ENCODE measurements around the gene AGBL1.

The AGBL1 gene

DNA sequence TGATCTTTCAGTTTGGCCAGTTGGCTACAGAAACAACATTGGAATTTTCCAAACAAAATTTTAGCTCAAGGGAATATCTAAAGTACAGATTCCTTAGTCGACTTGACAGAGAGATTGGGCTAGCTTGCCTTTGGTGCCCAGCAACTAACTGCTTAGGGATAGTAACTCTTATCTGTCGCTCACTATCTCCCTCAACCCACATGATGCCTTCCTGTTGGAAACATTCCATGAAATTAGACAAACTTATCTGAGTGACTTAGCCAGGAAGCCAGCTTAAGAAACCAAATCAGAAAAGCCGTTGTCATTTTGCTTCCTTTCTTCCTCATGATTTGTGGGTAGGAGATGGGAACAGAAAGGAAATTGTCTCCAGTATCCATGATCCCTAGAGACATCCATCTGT lies 791.2 kb downstream of the AGBL1 start:
- H3K9me3 ChIP-seq (ENCODE audit: control insufficient read depth, low read length): no peaks in the 10 kb centered on the region
- H2AK5ac ChIP-seq (ENCODE audit: low read length, severe bottlenecking): no peak overlapping the region
- 75% methylated on average over 3 of the region's 3 CpGs for WGBS
- H3K27me3 ChIP-seq (ENCODE audit: control insufficient read depth in 1 of 2, insufficient read depth in 1 of 2, low read length in 2 of 2): no peaks in the 10 kb centered on the region
- H2BK15ac ChIP-seq (ENCODE audit: low read depth, poor library complexity, severe bottlenecking): no peak overlapping the region
- no peak overlapping the region for H2AFZ ChIP-seq (ENCODE audit: low read depth, low read length)
- no peak overlapping the region for H4K91ac ChIP-seq (ENCODE audit: low read length)
- no peak overlapping the region for H3K18ac ChIP-seq (ENCODE audit: low read depth in 1 of 2, low read length in 2 of 2)
- H4K8ac ChIP-seq (ENCODE audit: low read length): no peak overlapping the region
- no peak for DNase-seq
- no peak overlapping the region for H3K4me2 ChIP-seq (ENCODE audit: low read length, poor library complexity, severe bottlenecking)
- no peak overlapping the region for H3K4ac ChIP-seq (ENCODE audit: low read depth in 1 of 2, low read length in 2 of 2)
- no peaks in the 10 kb centered on the region for H3K79me1 ChIP-seq (replicated peaks; ENCODE audit: low read length, poor library complexity, severe bottlenecking)
- H3K4me1 ChIP-seq (ENCODE audit: control insufficient read depth, insufficient read depth, low read depth, low read length): no peaks in the 10 kb centered on the region
- no peak overlapping the region for H3K9ac ChIP-seq (ENCODE audit: low read length)
- H2BK5ac ChIP-seq (ENCODE audit: low read depth, low read length, poor library complexity, severe bottlenecking): no peak overlapping the region
- H3K4me3 ChIP-seq (ENCODE audit: insufficient read depth in 1 of 2, low read depth in 1 of 2, low read length in 2 of 2): no peak overlapping the region
- no peak overlapping the region for H3K14ac ChIP-seq (ENCODE audit: low read length in 2 of 2)
- H3K36me3 ChIP-seq (ENCODE audit: control insufficient read depth in 1 of 2, insufficient read depth in 2 of 2, low read depth in 1 of 2, low read length in 2 of 2): no peaks in the 10 kb centered on the region
- H3K23ac ChIP-seq (ENCODE audit: low read length in 2 of 2): no peak overlapping the region
- no peak overlapping the region for H2BK120ac ChIP-seq (ENCODE audit: low read depth, low read length)
- H3K27ac ChIP-seq (ENCODE audit: low read length, poor library complexity, severe bottlenecking): no peak overlapping the region
- no peak overlapping the region for H2BK12ac ChIP-seq (ENCODE audit: low read length in 2 of 2)

DNA sequence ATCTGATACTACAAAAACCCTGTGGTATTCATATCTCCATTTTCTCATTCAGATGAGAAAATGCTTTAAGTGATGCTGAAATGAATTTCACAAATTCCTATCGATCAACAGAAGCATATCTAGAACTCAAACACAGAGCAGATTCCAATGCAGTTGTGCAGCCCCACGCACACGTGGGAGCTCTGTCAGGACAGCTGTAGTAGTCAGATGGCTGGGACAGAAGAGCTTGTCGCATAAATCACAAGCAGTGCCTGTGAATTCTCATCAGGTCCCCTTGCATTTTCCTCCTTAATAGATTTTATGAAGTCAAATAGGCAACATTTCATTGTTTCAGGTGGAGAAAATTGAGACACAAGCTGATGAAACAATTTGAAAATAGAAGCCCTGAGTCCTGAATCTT lies 792.3 kb downstream of the AGBL1 start:
- Histone ChIP-seq H3K4me1 (ENCODE audit: control insufficient read depth, insufficient read depth, low read depth, low read length) (no peaks in the 10 kb centered on the region), H3K9me3 (ENCODE audit: control insufficient read depth, low read length) (no peaks in the 10 kb centered on the region), H3K4me3 (ENCODE audit: insufficient read depth in 1 of 2, low read depth in 1 of 2, low read length in 2 of 2) (no peak overlapping the region), H2AFZ (ENCODE audit: low read depth, low read length) (no peak overlapping the region), H2BK15ac (ENCODE audit: low read depth, poor library complexity, severe bottlenecking) (no peak overlapping the region), H3K9ac (ENCODE audit: low read length) (no peak overlapping the region), H3K79me1 (replicated peaks; ENCODE audit: low read length, poor library complexity, severe bottlenecking) (no peaks in the 10 kb centered on the region), H4K8ac (ENCODE audit: low read length) (no peak overlapping the region), H3K27ac (ENCODE audit: low read length, poor library complexity, severe bottlenecking) (no peak overlapping the region), H2AK5ac (ENCODE audit: low read length, severe bottlenecking) (no peak overlapping the region), H3K18ac (ENCODE audit: low read depth in 1 of 2, low read length in 2 of 2) (no peak overlapping the region), H3K14ac (ENCODE audit: low read length in 2 of 2) (no peak overlapping the region), H2BK5ac (ENCODE audit: low read depth, low read length, poor library complexity, severe bottlenecking) (no peak overlapping the region), H3K27me3 (ENCODE audit: control insufficient read depth in 1 of 2, insufficient read depth in 1 of 2, low read length in 2 of 2) (no peaks in the 10 kb centered on the region), H3K23ac (ENCODE audit: low read length in 2 of 2) (no peak overlapping the region), H3K36me3 (ENCODE audit: control insufficient read depth in 1 of 2, insufficient read depth in 2 of 2, low read depth in 1 of 2, low read length in 2 of 2) (no peaks in the 10 kb centered on the region), H2BK120ac (ENCODE audit: low read depth, low read length) (no peak overlapping the region), H2BK12ac (ENCODE audit: low read length in 2 of 2) (no peak overlapping the region), H3K4me2 (ENCODE audit: low read length, poor library complexity, severe bottlenecking) (no peak overlapping the region), H4K91ac (ENCODE audit: low read length) (no peak overlapping the region), H3K4ac (ENCODE audit: low read depth in 1 of 2, low read length in 2 of 2) (no peak overlapping the region)
- DNase-seq: no peak
- WGBS: 72% methylated on average over 2 of the region's 4 CpGs

DNA sequence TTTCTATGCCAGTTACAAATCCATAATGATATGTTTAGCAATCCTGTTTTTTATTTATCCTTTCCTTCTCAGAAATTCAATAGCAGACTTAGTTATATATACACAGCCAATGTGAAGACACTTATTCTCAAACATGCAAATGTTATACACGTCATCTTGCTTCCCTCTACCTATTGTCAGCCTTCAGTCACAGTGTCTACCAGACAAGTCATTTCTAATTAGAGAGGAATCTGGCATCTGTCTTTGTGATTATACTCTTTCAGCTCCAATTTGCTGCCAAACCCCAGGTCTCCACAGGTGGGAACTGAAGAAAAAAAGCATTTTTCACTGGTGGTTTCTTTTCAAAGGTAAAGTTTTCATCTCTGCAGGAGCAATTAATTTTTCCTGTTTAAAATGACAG lies 793.1 kb downstream of the AGBL1 start:
- H3K4me2 ChIP-seq (ENCODE audit: low read length, poor library complexity, severe bottlenecking): no peak overlapping the region
- no peak overlapping the region for H3K4ac ChIP-seq (ENCODE audit: low read depth in 1 of 2, low read length in 2 of 2)
- no peak overlapping the region for H2BK5ac ChIP-seq (ENCODE audit: low read depth, low read length, poor library complexity, severe bottlenecking)
- no peak for DNase-seq
- H3K4me3 ChIP-seq (ENCODE audit: insufficient read depth in 1 of 2, low read depth in 1 of 2, low read length in 2 of 2): no peak overlapping the region
- H3K23ac ChIP-seq (ENCODE audit: low read length in 2 of 2): no peak overlapping the region
- H3K9me3 ChIP-seq (ENCODE audit: control insufficient read depth, low read length): no peaks in the 10 kb centered on the region
- WGBS: 88% methylated on average over 1 of the region's 1 CpG
- no peak overlapping the region for H3K18ac ChIP-seq (ENCODE audit: low read depth in 1 of 2, low read length in 2 of 2)
- no peak overlapping the region for H4K91ac ChIP-seq (ENCODE audit: low read length)
- H4K8ac ChIP-seq (ENCODE audit: low read length): no peak overlapping the region
- no peak overlapping the region for H2AFZ ChIP-seq (ENCODE audit: low read depth, low read length)
- H3K36me3 ChIP-seq (ENCODE audit: control insufficient read depth in 1 of 2, insufficient read depth in 2 of 2, low read depth in 1 of 2, low read length in 2 of 2): no peaks in the 10 kb centered on the region
- H3K4me1 ChIP-seq (ENCODE audit: control insufficient read depth, insufficient read depth, low read depth, low read length): no peaks in the 10 kb centered on the region
- no peak overlapping the region for H2AK5ac ChIP-seq (ENCODE audit: low read length, severe bottlenecking)
- no peak overlapping the region for H2BK12ac ChIP-seq (ENCODE audit: low read length in 2 of 2)
- no peaks in the 10 kb centered on the region for H3K27me3 ChIP-seq (ENCODE audit: control insufficient read depth in 1 of 2, insufficient read depth in 1 of 2, low read length in 2 of 2)
- H3K27ac ChIP-seq (ENCODE audit: low read length, poor library complexity, severe bottlenecking): no peak overlapping the region
- H3K9ac ChIP-seq (ENCODE audit: low read length): no peak overlapping the region
- H3K14ac ChIP-seq (ENCODE audit: low read length in 2 of 2): no peak overlapping the region
- no peak overlapping the region for H2BK15ac ChIP-seq (ENCODE audit: low read depth, poor library complexity, severe bottlenecking)
- no peak overlapping the region for H2BK120ac ChIP-seq (ENCODE audit: low read depth, low read length)
- H3K79me1 ChIP-seq (replicated peaks; ENCODE audit: low read length, poor library complexity, severe bottlenecking): no peaks in the 10 kb centered on the region

DNA sequence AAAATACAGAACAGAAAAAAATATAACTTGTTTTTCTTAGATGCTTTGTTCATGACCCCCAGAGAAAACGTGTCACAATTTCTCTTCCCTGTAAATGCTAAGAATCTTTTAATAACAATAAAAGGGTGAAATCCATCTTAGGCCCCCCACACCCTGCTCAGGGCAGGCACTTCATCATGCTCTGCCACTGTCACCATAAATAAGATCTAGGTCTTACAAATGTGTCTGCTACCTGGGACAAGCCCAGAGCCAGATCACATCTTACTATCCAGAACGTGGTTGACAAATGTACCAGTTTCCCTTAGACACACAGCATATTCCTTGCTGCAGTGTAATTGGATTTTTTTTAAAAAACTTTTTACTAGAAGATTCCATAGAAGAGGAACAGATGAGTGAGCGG lies 795.4 kb downstream of the AGBL1 start:
- no peak for DNase-seq
- Histone ChIP-seq H3K4ac (ENCODE audit: low read depth in 1 of 2, low read length in 2 of 2) (no peak overlapping the region), H3K27ac (ENCODE audit: low read length, poor library complexity, severe bottlenecking) (no peak overlapping the region), H3K27me3 (ENCODE audit: control insufficient read depth in 1 of 2, insufficient read depth in 1 of 2, low read length in 2 of 2) (no peaks in the 10 kb centered on the region), H2AK5ac (ENCODE audit: low read length, severe bottlenecking) (no peak overlapping the region), H2BK120ac (ENCODE audit: low read depth, low read length) (no peak overlapping the region), H3K9me3 (ENCODE audit: control insufficient read depth, low read length) (no peaks in the 10 kb centered on the region), H2BK5ac (ENCODE audit: low read depth, low read length, poor library complexity, severe bottlenecking) (no peak overlapping the region), H3K23ac (ENCODE audit: low read length in 2 of 2) (no peak overlapping the region), H3K4me1 (ENCODE audit: control insufficient read depth, insufficient read depth, low read depth, low read length) (no peaks in the 10 kb centered on the region), H3K4me3 (ENCODE audit: insufficient read depth in 1 of 2, low read depth in 1 of 2, low read length in 2 of 2) (no peak overlapping the region), H4K8ac (ENCODE audit: low read length) (no peak overlapping the region), H3K18ac (ENCODE audit: low read depth in 1 of 2, low read length in 2 of 2) (no peak overlapping the region), H2AFZ (ENCODE audit: low read depth, low read length) (no peak overlapping the region), H3K36me3 (ENCODE audit: control insufficient read depth in 1 of 2, insufficient read depth in 2 of 2, low read depth in 1 of 2, low read length in 2 of 2) (no peaks in the 10 kb centered on the region), H3K9ac (ENCODE audit: low read length) (no peak overlapping the region), H2BK12ac (ENCODE audit: low read length in 2 of 2) (no peak overlapping the region), H4K91ac (ENCODE audit: low read length) (no peak overlapping the region), H3K79me1 (replicated peaks; ENCODE audit: low read length, poor library complexity, severe bottlenecking) (no peaks in the 10 kb centered on the region), H2BK15ac (ENCODE audit: low read depth, poor library complexity, severe bottlenecking) (no peak overlapping the region), H3K14ac (ENCODE audit: low read length in 2 of 2) (no peak overlapping the region), H3K4me2 (ENCODE audit: low read length, poor library complexity, severe bottlenecking) (no peak overlapping the region)
- WGBS: 68% methylated on average over 2 of the region's 3 CpGs

Data from mesenchymal stem cell (in vitro differentiated cells and primary cell).